ENCODE measurements around the gene CAPN11.

GRCh38 chr6:44161997-44162338 lies 3.3 kb downstream of the CAPN11 start:
- TF ChIP-seq CTCF (conservative IDR thresholded peaks at IDR 0.05; ENCODE audit: low read depth, low read length) = no peak
- TF ChIP-seq EZH2 (IDR thresholded peaks at IDR 0.05; ENCODE audit: low read length, unreplicated experiment) = no peak
